Osteoblast (primary cell): ENCODE data around the gene TMEM94. TPM values are rescaled to one million over a fixed set of nuclear protein-coding genes. Genes with fewer than 3 reads are reported as not detected.

Experiments used
- DNase-seq: peaks from one replicate; pipeline ENCODE4 v3.0.0; 2011; ENCODE audit warnings: low spot score, mixed read lengths; ENCODE audit not compliant: insufficient read length; ENCODE audit errors: missing footprints
- H2AFZ ChIP-seq: 2 replicates; pipeline ENCODE4 v1.6.0; 2011; ENCODE audit warnings: mild to moderate bottlenecking, low read length
- H3K27ac ChIP-seq: 2 replicates; pipeline ENCODE4 v1.5.1; 2011; ENCODE audit warnings: mild to moderate bottlenecking, low read depth, low read length, moderate library complexity
- H3K27me3 ChIP-seq: 2 replicates; pipeline ENCODE4 v1.6.0; 2012; ENCODE audit warnings: mild to moderate bottlenecking, control low read depth, inconsistent platforms, low read length, moderate library complexity; ENCODE audit not compliant: insufficient read depth
- H3K36me3 ChIP-seq: 2 replicates; pipeline ENCODE4 v1.5.1; 2011; ENCODE audit warnings: mild to moderate bottlenecking, low read length, control low read depth, moderate library complexity; ENCODE audit not compliant: insufficient read depth
- H3K4me1 ChIP-seq: 2 replicates; pipeline ENCODE4 v1.5.1; 2011; ENCODE audit warnings: mild to moderate bottlenecking, low read length, control low read depth, moderate library complexity; ENCODE audit not compliant: insufficient read depth
- H3K4me2 ChIP-seq: 2 replicates; pipeline ENCODE4 v1.6.0; 2011; ENCODE audit warnings: mild to moderate bottlenecking, low read length; ENCODE audit not compliant: insufficient read depth
- H3K4me3 ChIP-seq: fragments of 200-600 bp; sonication (generic); 3 replicates; pipeline ENCODE4 v1.5.1; 2012; ENCODE audit warnings: mild to moderate bottlenecking, low read length, inconsistent platforms; ENCODE audit not compliant: insufficient read depth
- H3K79me2 ChIP-seq: 2 replicates; pipeline ENCODE4 v1.6.0; 2012; ENCODE audit warnings: mild to moderate bottlenecking, low read length, control low read depth, inconsistent platforms; ENCODE audit not compliant: insufficient read depth
- H3K9me3 ChIP-seq: 2 replicates; pipeline ENCODE4 v1.5.1; 2011; ENCODE audit warnings: low read depth, low read length, control low read depth
- H4K20me1 ChIP-seq: 2 replicates; pipeline ENCODE4 v1.6.0; 2012; ENCODE audit warnings: mild to moderate bottlenecking, low read length, control low read depth; ENCODE audit not compliant: insufficient read depth
- total RNA-seq: library from RNA; depleted of rRNA; stranded (reverse); fragments of >200 nt; gene quantifications from 2 replicates; pipeline ENCODE4 v1.2.3, GENCODE V29; 2012
- TF ChIP-seq, protein P1 (sequence below): IDR thresholded peaks from 2 replicates; pipeline ENCODE4 v1.5.1; 2011; ENCODE audit warnings: mild to moderate bottlenecking, low read depth, low read length, moderate library complexity; ENCODE audit errors: extremely low read depth

The TMEM94 gene
- total RNA-seq, 1 donor, result 38.0 TPM

DNA sequence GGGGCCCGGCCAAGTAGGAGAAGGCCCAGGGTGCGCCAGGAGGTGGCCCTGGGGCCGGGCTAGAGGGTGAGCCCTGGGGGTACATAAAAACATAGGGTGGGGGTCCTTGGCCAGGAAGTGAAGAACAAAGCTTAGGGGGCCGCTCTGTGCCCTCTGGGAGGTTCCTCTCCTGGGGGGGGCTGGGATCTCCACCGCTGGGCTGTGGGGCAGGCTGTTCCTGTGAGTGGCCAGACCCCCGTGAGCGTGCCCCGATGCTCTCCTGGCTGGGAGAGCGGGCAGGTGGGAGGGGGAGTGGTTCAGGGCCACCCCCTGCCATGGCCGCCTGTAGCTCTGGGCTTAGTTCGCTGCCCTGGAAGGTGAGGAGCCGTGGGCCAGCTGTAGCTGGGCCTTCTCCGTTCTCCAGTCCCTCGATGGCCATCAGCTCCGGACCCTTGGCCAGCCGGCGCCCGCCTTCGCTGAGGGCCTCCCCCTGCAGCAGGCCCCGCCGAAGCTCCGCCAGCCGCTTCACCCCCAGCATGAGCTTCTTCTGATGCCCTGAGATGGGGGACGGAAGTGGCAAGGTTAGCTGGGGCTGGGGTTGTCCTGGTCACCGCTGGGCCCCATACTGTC lies 46.4 kb downstream of the TMEM94 start:
- no peaks in the 10 kb centered on the region for H3K27me3 ChIP-seq
- no peak overlapping the region for H3K4me2 ChIP-seq
- no peak overlapping the region for H3K4me3 ChIP-seq
- no peak overlapping the region for H3K27ac ChIP-seq
- no peak for DNase-seq
- H3K9me3 ChIP-seq, result no peaks in the 10 kb centered on the region
- no peaks in the 10 kb centered on the region for H3K79me2 ChIP-seq
- no peak overlapping the region for H2AFZ ChIP-seq
- TF ChIP-seq, protein P1, sequence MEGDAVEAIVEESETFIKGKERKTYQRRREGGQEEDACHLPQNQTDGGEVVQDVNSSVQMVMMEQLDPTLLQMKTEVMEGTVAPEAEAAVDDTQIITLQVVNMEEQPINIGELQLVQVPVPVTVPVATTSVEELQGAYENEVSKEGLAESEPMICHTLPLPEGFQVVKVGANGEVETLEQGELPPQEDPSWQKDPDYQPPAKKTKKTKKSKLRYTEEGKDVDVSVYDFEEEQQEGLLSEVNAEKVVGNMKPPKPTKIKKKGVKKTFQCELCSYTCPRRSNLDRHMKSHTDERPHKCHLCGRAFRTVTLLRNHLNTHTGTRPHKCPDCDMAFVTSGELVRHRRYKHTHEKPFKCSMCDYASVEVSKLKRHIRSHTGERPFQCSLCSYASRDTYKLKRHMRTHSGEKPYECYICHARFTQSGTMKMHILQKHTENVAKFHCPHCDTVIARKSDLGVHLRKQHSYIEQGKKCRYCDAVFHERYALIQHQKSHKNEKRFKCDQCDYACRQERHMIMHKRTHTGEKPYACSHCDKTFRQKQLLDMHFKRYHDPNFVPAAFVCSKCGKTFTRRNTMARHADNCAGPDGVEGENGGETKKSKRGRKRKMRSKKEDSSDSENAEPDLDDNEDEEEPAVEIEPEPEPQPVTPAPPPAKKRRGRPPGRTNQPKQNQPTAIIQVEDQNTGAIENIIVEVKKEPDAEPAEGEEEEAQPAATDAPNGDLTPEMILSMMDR, result no peak
- peaks cover 16% of the 10 kb centered on the region for H3K36me3 ChIP-seq
- H4K20me1 ChIP-seq, result peaks cover 3% of the 10 kb centered on the region
- no peaks in the 10 kb centered on the region for H3K4me1 ChIP-seq

DNA sequence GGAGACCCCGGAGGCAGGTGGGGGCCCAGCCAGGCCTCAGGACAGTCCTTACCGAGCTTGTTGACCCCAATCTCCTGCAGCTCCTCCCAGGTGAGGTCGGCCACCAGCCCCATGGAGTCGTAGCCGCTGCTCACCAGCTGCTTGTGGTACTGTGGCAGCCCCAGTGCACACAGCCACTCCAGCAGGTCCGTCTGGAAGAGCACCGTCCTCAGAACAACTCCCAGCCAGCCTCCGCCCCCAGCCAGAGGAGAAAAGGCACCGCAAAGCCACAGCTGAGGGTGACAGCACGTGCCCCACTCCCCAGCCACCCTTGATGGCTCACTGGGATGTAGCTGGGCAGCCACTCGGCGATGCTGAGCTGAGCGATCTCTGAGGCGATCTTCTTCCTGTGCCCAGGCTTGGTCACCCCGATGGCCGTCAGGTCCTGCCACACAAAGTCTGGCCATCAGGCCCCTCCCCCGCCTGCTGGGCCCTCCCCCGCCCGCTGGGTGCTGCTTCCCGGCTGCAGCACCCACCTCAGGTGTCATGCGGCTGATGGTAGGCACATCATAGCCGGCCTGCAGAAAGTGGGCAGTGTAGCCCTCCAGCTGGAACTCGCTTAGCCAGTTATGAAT lies 47.0 kb downstream of the TMEM94 start:
- no peak for DNase-seq
- TF ChIP-seq, protein P1, result no peak
- no peak overlapping the region for H3K4me3 ChIP-seq
- H3K27me3 ChIP-seq, result no peaks in the 10 kb centered on the region
- no peak overlapping the region for H2AFZ ChIP-seq
- no peak overlapping the region for H3K27ac ChIP-seq
- no peak overlapping the region for H3K4me2 ChIP-seq
- H4K20me1 ChIP-seq, result peaks cover 8% of the 10 kb centered on the region
- no peaks in the 10 kb centered on the region for H3K9me3 ChIP-seq
- peaks cover 16% of the 10 kb centered on the region for H3K36me3 ChIP-seq
- no peaks in the 10 kb centered on the region for H3K79me2 ChIP-seq
- H3K4me1 ChIP-seq, result no peaks in the 10 kb centered on the region

DNA sequence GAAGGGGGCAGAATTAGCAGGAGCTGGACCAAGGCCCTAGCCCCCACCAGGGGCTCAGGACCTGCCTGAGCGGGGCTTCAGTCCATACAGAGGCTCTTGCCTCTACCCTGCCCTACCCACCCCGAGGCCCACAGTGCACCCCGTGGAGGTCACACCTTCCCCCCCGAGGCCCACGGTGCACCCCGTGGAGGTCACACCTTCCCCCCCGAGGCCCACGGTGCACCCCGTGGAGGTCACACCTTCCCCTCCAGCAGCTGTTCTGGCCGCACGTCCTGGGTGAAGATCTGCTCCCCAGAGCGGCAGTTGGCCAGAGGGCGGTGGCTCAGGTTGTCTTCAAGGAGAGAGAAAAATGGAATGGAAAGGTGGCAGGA lies 47.5 kb downstream of the TMEM94 start:
- Histone ChIP-seq H3K9me3 (no peaks in the 10 kb centered on the region), H3K4me2 (no peak overlapping the region), H3K4me1 (no peaks in the 10 kb centered on the region), H3K27me3 (no peaks in the 10 kb centered on the region), H4K20me1 (peaks cover 13% of the 10 kb centered on the region), H3K4me3 (no peak overlapping the region), H3K36me3 (peaks cover 13% of the 10 kb centered on the region), H3K79me2 (no peaks in the 10 kb centered on the region), H3K27ac (no peak overlapping the region), H2AFZ (no peak overlapping the region)
- DNase-seq, result no peak
- TF ChIP-seq, protein P1, result no peak

DNA sequence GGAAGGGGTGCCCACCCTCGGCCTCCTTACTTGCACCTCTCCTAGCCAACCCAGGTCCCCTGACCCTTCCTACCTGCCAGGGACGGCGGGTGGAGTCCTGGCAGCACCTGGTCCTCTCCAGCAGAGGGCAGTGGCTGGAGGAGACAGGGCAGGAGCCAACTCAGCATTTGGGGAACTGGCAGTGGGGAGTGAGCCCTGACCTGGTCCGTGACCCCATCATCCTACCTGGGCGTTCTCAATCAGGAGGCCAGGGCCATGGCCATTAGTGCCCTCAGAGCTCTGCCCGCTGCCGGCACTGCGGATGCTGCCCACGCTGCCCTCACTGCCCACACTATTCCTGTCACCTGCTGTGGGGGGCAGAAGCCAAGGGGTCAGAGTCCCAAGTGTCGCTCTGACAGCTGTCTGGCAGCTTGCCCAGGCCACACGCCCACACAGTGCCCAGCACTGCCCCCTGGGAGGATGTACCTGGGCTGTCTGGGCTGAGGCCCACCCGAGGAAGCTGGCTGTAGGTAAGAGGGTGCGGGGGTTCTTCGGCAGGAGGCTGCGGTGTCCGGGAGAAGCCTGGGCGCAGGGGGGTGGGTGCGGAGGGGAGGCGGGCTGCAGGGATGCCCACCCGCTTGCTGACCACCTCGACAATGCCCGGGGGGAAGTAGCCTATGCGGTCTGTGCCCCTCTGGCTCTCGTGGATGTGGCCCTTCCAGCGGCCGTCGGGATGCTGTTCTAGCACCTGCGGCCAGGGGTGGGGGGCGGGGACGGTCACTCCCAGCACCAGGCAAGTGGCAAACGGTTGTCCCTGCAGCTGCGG lies 48.1 kb downstream of the TMEM94 start:
- peaks cover 9% of the 10 kb centered on the region for H3K36me3 ChIP-seq
- no peak overlapping the region for H3K4me2 ChIP-seq
- TF ChIP-seq, protein P1, result peak; percentile 54
- peaks cover 19% of the 10 kb centered on the region for H4K20me1 ChIP-seq
- H2AFZ ChIP-seq, result no peak overlapping the region
- H3K27ac ChIP-seq, result no peak overlapping the region
- no peaks in the 10 kb centered on the region for H3K4me1 ChIP-seq
- H3K4me3 ChIP-seq, result no peak overlapping the region
- H3K9me3 ChIP-seq, result no peaks in the 10 kb centered on the region
- peaks cover 2% of the 10 kb centered on the region for H3K79me2 ChIP-seq
- H3K27me3 ChIP-seq, result no peaks in the 10 kb centered on the region
- peak; percentile 94 for DNase-seq
